ENCODE data around the gene RASGRF1.

RASGRF1 gene, protein sequence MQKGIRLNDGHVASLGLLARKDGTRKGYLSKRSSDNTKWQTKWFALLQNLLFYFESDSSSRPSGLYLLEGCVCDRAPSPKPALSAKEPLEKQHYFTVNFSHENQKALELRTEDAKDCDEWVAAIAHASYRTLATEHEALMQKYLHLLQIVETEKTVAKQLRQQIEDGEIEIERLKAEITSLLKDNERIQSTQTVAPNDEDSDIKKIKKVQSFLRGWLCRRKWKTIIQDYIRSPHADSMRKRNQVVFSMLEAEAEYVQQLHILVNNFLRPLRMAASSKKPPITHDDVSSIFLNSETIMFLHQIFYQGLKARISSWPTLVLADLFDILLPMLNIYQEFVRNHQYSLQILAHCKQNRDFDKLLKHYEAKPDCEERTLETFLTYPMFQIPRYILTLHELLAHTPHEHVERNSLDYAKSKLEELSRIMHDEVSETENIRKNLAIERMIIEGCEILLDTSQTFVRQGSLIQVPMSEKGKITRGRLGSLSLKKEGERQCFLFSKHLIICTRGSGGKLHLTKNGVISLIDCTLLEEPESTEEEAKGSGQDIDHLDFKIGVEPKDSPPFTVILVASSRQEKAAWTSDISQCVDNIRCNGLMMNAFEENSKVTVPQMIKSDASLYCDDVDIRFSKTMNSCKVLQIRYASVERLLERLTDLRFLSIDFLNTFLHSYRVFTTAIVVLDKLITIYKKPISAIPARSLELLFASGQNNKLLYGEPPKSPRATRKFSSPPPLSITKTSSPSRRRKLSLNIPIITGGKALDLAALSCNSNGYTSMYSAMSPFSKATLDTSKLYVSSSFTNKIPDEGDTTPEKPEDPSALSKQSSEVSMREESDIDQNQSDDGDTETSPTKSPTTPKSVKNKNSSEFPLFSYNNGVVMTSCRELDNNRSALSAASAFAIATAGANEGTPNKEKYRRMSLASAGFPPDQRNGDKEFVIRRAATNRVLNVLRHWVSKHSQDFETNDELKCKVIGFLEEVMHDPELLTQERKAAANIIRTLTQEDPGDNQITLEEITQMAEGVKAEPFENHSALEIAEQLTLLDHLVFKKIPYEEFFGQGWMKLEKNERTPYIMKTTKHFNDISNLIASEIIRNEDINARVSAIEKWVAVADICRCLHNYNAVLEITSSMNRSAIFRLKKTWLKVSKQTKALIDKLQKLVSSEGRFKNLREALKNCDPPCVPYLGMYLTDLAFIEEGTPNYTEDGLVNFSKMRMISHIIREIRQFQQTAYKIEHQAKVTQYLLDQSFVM (N-terminal part only)

GRCh38 chr15:79090487-79091203 lies at the start of gene RASGRF1:
TSS of gene RASGRF1 (minus strand) at chr15:79090780. CDS start at chr15:79090498, 282 bp downstream.
- TF ChIP-seq POLR2A (IDR thresholded peaks at IDR 0.05; ENCODE audit: low read length) = no peak
- TF ChIP-seq GATA1 (IDR thresholded peaks at IDR 0.05; ENCODE audit: low read depth, low read length) = no peak
- peak; percentile 21 to 23 for DNase-seq

DNA sequence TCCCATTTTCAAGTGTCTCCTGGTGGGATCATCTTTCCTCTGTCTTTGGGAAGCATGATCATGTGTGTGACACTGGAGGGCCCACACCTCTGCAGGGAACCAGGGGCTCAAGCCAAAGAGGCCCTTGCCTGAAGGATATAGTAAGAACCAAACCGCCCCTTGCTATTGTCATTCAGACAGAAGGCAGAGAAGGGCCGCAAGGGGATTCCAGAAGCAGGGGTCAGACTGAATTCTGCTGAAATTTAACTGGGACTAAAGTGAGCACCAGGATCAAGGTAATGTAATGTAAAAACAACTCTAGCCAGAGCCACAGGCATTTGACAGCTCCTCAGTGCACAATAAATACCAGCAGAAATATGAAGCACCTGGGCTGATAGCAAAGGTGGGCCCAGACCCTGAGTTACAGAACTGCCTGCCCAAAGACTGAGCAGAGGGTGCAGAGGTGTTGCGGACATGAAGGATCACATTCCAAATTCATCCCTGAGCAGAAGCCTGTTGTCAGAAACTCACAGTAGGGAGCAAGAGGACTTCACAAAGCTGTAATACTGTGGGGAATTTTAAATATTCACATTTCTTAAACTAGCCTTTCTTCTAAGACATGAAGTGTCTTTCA lies 46.0 kb upstream of the RASGRF1 start:
- TF ChIP-seq GATA1 (IDR thresholded peaks at IDR 0.05; ENCODE audit: low read depth, low read length) = no peak
- TF ChIP-seq POLR2A (IDR thresholded peaks at IDR 0.05; ENCODE audit: low read length) = no peak
- DNase-seq = no peak

DNA sequence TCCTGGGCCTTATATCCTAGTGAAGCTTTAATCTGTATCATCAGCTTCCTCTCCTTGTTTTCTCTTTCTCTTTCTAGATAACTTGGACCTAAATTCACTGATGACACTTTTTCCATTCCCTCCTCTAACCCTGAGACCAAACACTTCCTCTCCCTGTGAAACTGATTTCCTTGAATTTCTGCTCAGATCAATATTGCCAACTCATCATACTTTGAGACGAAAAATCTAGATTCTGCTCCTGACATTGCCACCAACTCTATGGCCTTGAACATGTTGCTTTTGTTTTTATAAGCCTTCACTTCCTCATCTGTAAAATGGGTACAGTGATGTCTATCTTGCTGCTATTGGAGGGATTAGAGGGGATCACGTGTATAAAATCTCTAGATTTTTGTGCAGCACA lies 42.7 kb upstream of the RASGRF1 start:
- no peak for DNase-seq
- TF ChIP-seq POLR2A (IDR thresholded peaks at IDR 0.05; ENCODE audit: low read length) (no peak), GATA1 (IDR thresholded peaks at IDR 0.05; ENCODE audit: low read depth, low read length) (no peak)

- TF ChIP-seq GATA1 (IDR thresholded peaks at IDR 0.05; ENCODE audit: low read depth, low read length) (no peak), POLR2A (IDR thresholded peaks at IDR 0.05; ENCODE audit: low read length) (no peak)
- no peak for DNase-seq
Observed at GRCh38 chr15:79132770-79133169, 42.2 kb upstream of the RASGRF1 start.

GRCh38 chr15:79132361-79132760 lies 41.8 kb upstream of the RASGRF1 start:
- no peak for TF ChIP-seq GATA1 (IDR thresholded peaks at IDR 0.05; ENCODE audit: low read depth, low read length)
- no peak for TF ChIP-seq POLR2A (IDR thresholded peaks at IDR 0.05; ENCODE audit: low read length)

DNA sequence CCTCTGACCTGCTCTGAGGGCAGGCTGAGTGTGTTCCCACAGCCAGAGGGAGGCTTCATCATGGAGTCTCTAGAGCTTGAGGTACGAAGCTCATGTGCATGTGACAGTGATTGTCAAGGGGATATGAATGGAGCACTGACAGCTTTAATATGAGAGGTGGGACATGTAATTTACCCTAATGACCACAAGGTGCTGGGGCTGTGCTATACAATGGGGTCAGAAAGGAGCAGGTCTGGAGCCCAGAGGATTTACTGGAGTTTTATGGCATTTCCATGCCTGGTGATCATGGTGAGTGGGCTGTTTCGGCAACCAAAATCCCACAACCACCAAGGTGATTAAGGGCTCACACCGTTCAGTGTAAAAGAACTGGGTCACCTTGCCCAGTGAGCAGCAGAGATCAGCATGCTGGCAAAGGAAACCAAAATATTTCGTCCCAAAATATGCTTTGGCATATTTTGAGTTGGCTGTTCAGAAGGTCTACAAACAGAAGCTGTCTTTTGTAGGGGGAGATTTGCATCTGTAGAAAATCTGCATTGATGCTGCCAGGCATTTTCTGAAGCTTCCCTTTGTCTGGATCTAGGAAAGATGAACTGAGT lies 40.1 kb upstream of the RASGRF1 start:
- TF ChIP-seq GATA1 (IDR thresholded peaks at IDR 0.05; ENCODE audit: low read depth, low read length) = no peak
- no peak for TF ChIP-seq POLR2A (IDR thresholded peaks at IDR 0.05; ENCODE audit: low read length)
- DNase-seq = no peak

More at GRCh38 chr15:79132361-79132760, 41.8 kb upstream of the RASGRF1 start:
- DNase-seq = no peak

GRCh38 chr15:79129235-79129634 lies 38.7 kb upstream of the RASGRF1 start:
- no peak for DNase-seq
- TF ChIP-seq POLR2A (IDR thresholded peaks at IDR 0.05; ENCODE audit: low read length) = no peak
- TF ChIP-seq GATA1 (IDR thresholded peaks at IDR 0.05; ENCODE audit: low read depth, low read length) = no peak

DNA sequence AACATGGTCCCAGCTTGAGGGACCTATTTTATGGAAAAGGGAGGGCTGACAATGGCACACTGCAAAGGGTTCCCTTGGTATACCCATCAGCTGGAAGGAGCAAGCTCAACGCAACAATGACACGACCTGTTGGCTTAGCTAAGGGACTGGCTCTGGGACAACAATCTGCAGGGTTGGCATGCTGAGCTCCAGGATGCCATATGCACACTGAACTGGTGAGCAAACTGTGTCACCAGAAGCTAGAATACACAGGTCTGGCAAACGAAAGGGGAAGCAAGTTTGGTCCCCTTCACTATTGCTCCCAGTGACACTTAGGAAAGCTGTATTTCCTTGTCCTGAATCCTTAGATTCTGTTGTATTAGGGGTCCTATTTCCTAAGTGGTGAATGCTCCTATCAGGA lies 38.0 kb upstream of the RASGRF1 start:
- TF ChIP-seq GATA1 (IDR thresholded peaks at IDR 0.05; ENCODE audit: low read depth, low read length) (no peak), POLR2A (IDR thresholded peaks at IDR 0.05; ENCODE audit: low read length) (no peak)
- no peak for DNase-seq

DNA sequence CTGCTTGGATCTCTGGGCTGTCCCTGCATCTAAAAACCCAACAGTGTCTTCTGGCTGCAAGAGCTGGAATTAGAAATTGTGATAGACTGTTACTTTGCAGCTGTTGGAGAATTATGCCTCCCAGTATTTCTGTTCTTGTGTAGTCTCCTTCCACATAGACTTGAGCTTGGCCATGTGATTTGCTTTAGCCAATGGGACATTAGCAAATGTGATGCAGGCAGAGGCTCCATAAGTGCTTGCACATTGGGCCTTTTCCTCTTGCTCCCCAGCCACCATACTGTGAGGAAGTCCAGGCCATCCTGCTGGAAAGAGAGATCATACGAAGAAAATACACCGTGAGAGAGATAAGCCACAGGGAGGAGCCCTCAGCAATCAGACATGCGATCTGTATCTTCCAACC lies 33.8 kb upstream of the RASGRF1 start:
- DNase-seq = no peak
- no peak for TF ChIP-seq GATA1 (IDR thresholded peaks at IDR 0.05; ENCODE audit: low read depth, low read length)
- TF ChIP-seq POLR2A (IDR thresholded peaks at IDR 0.05; ENCODE audit: low read length) = no peak

DNA sequence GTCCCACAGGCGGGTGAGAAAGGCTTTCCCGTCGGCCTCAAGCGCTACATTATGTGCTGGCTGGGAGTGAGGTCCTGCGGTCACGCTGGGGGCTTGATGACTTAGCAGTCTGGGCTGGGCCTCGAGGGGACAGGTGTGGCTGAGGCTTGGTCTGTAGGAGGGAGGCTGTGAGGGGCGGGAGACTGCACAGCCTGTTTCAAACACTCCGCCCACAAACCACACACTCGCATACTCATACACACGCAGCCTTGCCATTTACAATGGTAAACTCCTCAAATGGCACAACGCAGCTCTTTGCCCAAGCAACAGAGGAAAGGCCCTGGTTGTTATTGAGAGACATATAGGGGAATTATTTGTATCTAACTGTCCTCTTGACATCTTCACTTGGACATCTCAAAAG lies 32.4 kb upstream of the RASGRF1 start:
- no peak for TF ChIP-seq POLR2A (IDR thresholded peaks at IDR 0.05; ENCODE audit: low read length)
- TF ChIP-seq GATA1 (IDR thresholded peaks at IDR 0.05; ENCODE audit: low read depth, low read length) = no peak
- no peak for DNase-seq

DNA sequence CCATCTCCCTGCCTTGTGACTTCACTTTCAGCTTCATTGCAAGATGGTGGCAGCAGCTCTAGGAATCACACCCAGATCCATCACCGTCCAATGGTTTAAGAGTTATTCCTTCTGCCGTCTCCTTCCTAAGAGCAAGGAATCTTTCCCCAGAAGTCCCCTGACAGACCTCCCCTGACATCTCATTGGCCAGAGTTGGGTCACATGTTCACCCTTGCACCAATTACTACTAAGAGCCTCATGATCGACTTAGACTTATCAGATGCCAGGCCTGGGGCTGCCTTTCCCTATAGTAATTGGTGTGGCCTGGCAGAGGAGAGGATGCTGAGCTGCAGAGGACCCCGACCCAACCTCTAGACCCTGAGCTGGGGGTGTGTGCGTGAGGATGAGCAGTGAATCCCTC lies 31.8 kb upstream of the RASGRF1 start:
- TF ChIP-seq POLR2A (IDR thresholded peaks at IDR 0.05; ENCODE audit: low read length) = no peak
- TF ChIP-seq GATA1 (IDR thresholded peaks at IDR 0.05; ENCODE audit: low read depth, low read length) = no peak
- no peak for DNase-seq

- no peak for DNase-seq
- no peak for TF ChIP-seq POLR2A (IDR thresholded peaks at IDR 0.05; ENCODE audit: low read length)
Observed at GRCh38 chr15:79121571-79121970, 31.0 kb upstream of the RASGRF1 start.

Measured in erythroblast (primary cell).